Activated CD4-positive, alpha-beta T cell treated with anti-CD3 and anti-CD28 coated beads, Interleukin-2, amount 50 U/mL, for 48 hours (primary cell): ENCODE results near the gene SLC26A2.
"Not testable (repeated sequence)": the region's sequence is repeated elsewhere in the genome, so short reads cannot be mapped to it uniquely, and the experiment has no call there.

Experiments used
- DNase-seq, 2 experiments: peaks; one replicate each; pipeline ENCODE4 v3.0.0-alpha.2; 2020

The SLC26A2 gene

DNA sequence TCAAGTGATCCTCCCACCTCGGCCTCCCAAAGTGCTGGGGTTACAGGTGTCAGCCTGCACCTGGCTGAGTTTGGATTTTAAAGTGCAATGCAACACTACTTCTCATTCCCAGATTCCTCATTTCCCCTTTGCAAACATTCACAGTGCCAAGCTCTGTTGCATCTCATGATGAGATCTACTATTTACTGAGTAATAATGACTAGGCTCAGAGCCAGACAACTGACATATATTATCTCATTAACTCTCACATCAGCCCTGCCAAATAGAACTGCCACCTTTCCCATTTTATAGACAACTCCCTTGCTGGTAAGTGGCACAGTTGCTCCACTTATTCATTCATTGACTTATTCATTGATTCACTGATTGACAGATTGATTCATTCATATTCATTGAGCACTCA, 22.9 kb upstream of the SLC26A2 start:
- DNase-seq: no peak

DNA sequence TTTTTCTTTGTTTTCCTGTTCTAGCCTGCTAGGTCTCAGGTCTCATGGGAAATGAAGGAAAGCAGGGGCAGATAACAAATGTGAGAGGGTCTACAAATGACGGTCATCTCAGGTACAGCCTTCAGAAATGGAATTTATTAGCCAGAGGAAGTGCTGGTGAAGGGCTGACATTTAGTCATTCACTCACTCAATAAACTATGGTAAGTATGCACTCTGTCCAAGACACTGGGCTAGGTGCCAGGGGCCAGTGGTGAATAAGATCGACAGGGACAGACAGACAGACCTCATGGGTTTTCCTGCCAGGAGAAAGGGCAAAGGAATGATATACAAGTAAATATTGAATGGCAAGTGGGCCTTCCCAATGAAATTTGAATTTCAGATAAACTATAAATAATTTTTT, 22.3 kb upstream of the SLC26A2 start:
- no peak for DNase-seq

DNA sequence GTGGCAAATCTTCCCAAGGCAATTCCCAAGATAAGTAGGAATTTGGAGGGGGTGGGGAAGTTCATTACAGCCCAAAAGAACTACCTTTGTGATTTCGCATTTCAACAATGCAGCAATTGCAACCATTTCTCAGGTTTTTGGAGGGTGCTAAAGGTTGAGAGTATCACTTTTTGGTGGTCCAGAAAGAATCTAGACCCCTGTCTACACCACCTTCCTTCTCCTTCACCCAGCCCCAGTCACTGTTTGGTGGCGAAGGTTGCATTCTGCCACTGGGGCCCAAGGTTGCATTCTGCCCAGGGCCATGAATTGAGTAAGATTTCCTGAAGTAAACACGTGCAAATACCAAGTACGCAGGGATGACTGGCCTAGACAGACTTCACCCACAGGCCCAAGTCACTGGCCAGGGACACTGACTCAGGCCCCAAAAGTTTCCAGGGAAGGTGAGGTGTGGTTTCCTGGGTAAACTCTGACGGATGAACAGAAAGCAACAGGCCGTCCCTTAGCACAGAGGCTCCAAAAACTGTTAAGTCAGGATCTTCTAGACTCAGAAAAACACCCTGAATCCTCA, 21.7 kb upstream of the SLC26A2 start:
- peak in 1 of 2 experiments; percentile 10 for DNase-seq

DNA sequence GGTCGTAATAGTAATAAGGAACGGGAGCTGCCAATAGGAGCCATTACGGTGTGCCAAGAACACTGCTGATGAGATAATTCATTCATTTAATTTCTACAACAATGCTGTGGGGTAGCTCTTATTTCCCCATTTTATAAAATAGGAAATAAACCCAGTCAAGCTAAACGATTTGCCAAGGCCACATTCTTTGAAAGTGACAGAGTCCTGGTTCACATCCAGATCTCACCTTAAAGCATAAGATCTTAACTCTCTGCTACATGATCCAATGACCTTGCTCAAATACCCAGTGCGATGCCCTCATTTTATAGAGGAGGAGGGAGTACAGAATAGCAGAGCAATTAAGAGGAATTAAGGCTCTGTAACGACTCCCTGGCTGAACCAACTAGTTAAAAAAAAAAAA, 21.0 kb upstream of the SLC26A2 start:
- no peak for DNase-seq

DNA sequence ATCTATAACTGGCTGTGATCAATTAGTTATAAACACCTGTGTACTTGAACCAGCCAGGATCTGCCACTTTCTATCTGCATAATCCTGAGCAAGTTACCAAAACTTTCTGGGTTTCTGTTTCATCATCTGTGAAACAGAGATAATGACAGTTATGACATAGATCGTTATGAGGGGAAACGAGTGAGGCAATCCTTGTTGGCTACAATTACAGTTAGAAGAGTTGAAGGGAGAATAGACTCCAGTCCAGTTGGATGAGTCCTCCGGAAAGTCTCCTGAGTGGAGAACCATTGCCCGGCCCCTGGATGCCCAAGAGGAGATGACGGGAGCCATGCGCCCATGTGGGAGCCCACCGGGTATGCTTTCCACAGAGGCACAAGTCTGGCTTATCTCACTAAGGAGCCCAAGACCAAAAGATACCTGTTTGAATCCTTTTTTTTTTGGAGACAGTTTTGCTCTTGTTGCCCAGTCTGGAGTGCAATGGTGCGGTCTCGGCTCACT, 20.4 kb upstream of the SLC26A2 start:
- DNase-seq: no peak

DNA sequence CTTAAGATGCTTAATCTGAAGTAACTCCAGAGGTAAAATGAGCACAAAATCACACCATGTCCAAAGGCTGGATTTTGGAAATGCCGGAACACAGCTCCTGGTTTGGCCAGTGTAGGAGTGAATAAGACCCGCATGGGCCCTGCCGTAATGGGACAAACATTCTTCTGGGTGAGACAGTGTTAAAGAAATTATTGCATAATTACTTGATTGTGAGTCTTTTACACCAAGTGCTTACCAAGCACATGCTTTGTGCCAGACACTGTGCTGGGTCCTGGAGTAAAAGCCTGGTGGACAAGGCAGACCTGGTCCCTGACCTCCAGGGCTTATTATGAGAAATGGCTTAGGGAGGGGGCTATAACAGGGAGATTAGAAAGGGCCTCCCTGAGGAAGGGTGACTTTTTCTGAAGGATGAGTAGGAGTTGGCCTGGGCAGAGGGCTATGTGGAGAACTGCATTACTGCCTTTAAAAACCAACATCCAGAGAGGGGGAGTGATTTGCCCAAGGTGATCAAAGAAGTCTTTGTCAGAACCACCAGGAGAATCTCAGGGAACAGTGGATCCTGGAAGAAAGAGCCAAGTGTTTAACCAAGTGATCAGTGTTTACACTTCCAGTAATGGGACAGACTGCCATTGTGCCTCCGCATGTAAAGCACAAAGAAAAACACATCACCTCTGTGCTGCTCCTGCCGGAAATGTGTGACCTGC, 19.5 kb upstream of the SLC26A2 start:
- DNase-seq: no peak

DNA sequence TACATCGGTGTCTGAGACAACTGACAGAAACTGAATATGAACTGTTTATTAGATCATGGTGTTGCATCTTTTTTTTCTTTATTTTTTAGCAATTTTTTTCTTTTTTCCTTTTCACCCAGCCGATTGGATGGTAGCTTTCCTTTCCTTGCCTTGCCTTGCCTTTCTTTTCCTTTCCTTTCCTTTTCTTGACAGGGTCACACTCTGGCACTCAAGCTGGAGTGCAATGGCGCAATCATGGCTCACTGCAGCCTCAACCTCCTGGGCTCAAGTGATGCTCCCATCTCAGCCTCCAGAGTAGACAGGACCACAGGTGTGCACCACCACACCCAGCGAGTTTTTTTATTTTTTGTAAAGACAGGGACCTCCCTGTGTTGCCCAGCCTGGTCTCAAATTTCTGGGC, 18.8 kb upstream of the SLC26A2 start:
- no peak for DNase-seq

DNA sequence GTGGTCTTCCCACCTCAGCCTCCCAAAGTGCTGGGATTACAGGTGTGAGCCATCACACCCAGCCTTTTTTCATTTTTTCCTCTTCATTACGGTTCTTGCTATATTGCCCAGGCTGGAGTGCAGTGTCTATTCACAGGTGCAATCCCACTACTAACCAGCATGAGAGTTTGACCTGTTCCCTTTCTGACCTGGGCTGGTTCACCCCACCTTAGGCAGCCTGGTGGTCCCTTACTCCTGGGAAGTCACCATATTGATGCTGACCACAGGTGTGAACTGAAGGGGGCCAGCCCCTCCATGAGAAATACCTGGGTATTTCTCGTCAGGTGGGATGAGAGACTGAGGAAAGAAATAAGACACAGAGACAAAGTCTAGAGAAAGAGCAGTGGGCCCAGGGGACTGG, 18.4 kb upstream of the SLC26A2 start:
- no peak for DNase-seq

DNA sequence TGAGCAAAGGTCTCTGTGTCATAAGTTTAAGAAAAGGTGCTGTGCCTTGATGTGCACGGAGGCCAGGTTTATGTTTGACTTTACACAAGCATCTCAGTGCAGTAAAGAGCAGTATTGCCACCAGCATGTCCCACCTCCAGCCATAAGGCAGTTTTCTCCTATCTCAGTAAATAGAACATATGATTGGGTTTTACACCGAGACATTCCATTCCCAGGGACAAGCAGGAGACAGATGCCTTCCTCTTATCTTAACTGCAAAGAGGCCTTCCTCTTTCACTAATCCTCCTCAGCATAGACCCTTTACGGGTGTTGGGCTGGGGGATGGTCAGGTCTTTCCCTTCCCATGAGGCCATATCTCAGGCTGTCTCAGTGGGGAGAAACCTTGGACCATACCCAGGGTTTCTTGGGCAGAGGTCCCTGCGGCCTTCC, 17.8 kb upstream of the SLC26A2 start:
- DNase-seq: not testable (repeated sequence)

DNA sequence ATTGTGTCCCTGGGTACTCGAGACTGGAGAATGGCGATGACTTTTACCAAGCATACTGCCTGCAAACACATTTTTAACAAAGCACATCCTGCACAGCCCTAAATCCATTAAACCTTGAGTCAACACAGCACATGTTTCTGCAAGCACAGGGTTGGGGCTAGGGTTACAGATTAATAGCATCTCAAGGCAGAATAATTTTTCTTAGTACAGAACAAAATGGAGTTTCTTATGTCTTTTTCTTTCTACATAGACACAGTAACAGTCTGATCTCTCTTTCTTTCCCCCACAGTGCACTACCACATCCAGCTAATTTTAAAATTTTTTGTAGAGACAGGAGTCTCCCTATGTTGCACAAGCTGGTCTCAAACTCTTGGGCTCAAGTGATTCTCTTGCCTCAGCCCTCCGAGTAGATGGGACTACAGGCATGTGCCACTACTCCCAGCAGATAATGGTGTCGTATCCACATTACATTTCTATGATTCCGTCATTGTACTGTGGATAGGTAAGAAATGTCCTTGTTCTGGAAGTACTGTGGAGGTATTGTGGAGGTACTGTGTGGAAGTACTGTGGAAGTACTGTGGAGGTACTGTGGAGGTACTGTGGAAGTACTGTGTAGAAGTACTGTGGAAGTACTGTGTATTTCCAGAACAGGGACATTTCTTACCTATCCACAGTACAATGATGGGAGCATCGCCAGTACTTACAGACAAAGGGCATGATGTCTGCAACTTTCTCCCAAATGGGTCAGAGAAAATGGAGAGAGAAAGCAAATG, 17.2 kb upstream of the SLC26A2 start:
- DNase-seq: not testable (repeated sequence)

DNA sequence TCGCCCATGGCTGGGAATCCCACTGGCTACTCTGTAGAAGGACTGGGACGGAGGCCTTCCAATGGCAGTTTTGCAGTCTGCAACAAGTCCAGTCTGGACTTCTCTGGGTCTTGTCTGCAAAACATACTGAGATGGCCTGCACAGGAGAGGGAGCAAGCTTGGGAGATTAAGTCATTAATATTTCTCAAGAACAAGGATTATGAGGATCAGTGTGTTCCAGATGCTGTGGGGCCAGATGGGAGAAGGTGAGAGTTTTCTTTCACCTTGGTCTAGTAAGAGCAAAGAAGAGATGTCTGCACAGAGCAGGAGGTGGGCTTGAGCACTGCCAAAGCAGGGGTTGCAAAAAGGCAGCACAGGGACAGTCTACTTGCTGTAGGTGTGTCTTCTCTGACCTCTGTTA, 15.9 kb upstream of the SLC26A2 start, which contains the start of gene PDE6A:
TSS of gene PDE6A (minus strand) at position 128 of the 400 bp plus-strand sequence. CDS start at position 8, 120 bp downstream.
- DNase-seq: no peak

DNA sequence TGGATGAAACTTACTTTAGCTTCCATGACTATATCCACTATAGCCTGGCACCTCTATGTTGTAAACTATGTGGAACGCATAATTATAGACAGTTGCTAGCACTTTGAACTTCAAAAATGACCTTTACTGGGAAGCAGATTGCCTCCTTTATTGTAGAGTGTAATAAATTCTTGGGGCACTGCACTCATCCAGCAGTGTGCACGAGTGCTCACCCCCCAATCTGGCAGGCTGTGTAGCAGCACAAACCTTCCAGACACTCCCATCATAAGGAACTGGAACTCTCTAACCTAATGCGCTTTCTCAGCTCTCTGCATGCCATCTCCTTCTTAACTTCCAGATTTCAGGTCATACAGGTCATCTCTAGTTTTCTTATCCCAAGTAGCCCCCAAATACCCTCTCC, 14.4 kb upstream of the SLC26A2 start:
- no peak for DNase-seq

DNA sequence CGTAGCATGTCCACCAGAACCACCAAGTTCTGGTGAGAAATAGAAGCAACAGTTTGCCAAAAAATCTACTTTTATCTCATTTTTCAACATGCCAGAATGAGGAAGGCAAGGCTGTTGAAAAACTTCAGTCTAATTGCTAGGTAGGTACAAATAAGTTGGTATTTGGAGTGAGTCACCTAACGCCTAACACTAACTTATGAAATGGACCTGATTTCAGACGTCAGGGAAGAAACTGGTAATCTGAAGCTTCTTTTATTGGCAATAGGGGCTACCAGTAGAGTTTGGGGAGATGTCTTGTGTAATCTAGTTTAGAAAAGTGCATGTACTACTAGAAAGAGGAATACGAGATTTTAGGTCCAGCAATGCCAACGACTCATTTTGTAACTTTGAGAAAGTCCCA, 11.6 kb upstream of the SLC26A2 start:
- no peak for DNase-seq

DNA sequence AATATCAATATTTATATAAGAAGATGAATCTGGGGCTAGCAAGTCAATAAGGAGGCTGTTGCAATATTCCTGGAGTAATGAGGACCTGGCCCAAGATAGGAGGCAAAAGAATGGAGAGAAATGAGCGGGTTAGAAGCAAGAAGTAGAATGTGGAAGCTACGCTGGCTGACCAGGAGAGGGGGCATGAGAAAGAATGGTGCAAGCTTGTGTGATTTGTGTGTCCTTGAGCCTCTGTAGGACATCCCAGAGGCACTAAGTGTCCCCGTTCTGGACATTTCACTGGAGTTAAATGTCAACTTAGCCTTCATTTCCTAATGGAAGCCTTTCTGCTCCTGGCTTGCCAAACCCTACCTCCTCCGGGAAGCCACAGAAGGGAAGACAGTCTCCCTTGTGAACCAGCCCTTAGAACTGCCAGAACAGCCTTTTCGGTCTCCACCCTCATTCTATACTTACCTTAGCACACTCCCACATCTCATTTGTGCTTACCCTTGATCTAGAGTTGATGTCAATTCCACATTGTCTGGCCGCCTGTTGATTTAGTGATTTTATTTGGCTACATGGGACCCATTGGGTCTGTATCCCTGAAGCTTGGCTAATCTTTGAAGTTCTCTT, 9.3 kb upstream of the SLC26A2 start:
- no peak for DNase-seq

DNA sequence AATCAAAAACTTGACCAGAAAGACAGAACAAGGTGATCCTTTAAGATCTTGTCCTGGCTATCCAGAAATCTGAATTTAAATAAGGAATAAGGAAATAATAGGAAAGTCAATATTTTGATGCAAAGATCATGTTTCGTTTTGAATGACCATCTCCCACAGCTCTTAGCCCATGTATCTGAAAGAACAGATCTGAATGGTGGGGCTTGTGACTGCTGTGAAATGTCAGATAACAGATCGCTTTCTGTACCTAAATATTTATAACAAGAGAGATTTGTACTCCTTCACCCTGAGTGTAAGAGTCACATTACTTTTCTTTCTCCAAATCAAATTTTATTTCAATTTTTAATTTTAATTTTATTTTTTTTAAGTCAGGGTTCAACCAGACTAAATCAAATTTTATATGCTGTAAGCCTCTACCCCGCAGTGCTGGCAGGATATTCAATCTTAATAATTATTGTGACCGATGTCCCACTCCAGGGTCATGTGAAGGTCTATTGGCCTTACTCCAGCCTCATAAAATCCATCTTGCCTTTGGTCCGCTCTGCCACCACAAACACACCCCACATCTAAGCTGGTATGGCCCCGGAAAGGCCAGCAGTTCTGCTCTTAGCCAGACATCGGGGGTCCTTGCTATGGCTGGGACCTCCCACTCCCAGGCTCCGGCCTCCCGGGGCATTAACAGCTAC, 7.0 kb upstream of the SLC26A2 start:
- no peak for DNase-seq

DNA sequence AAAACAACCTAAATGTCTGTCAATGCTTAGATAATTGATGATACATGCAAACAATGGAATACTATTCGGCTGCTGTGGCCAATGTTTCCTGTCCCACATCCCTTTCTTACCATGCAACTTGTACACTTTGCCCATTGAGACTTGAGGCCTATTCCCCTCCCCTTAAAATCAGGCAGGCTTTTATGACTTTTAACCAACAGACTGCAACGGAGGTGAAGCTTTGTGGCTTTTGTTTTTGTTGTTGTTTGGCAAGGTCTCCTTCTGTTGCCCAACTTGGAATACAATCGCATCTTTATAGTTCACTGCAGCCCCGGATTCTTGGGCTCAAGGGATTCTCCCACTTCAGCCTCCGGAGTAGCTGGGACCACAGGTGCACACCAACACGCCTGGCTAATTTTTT, 5.8 kb upstream of the SLC26A2 start:
- no peak for DNase-seq

DNA sequence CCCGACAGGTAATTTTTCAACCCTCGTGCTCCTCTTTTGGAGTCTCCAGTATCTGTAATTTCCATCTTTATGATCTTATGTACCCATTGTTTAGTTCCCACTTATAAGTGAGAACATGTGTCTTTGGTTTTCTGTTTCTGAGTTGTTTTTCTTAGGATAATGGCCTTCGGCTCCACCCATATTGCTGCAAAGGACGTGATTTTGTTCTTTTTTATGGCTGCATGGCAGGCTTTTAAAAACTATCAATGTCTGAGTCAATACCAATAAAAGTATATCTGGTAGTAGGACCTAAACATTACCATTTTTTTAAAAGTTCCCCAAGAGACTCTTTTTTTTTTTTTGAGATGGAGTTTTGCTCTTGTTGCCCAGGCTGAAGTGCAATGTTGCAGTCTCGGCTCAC, 3.9 kb upstream of the SLC26A2 start:
- no peak for DNase-seq

DNA sequence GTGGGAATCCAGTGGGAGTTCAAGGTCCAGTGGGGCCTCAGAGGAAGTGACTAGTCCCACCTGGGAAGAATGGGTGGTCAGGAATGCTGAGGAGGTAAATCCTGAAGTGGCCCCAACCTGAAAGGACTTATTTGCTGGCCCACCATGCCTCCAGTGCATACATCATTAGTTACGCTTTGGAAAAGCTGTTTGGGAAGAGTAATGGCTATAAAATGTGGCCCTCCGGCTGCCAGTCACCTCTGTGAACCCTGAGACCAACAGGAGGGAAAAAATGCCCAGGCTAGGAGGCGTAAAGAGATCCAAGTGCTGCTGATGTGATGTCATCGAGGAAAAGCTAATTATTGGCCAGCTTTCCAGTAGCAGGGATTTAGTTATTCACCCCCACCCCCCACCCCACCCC, 2.7 kb upstream of the SLC26A2 start:
- DNase-seq: no peak

DNA sequence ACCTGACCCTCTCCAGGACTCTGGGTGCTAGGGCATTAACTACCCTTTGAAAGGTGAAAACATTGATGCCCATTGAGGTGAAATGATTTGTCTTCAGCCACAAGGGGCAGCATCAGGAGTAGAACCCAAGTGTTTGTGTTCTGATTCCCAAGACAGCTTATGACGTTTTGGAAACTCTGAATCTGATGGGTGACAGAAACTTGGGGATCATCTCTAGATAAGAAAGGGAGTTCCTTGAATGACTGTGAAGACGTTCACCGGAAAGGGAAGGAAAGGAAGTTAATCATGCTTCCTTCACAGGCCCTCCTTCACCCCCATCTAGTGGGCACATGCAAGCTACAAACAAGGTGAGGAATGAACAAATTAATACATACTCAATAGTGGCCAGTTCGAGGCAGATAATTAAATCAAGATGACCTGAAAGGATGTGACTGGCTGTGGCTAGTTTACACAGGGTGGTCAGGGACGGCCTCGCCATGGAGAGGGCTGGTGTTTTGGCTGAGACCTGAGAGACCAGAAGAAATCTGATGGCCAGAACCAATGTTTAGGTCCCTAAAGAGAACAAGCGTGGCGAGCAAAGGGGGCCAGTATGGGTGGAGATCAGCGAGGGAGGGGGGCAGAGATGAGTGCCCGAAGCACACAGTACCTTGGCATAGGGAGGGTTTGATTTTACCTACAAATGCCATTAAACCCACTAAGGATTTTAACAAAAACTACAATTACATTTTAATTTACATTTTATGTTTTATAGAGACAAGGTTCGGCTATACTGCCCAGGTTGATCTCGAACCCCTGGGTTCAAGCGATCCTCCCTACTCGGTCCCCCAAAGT, 937 bp upstream of the SLC26A2 start:
- DNase-seq: peak; percentile 39 to 55

DNA sequence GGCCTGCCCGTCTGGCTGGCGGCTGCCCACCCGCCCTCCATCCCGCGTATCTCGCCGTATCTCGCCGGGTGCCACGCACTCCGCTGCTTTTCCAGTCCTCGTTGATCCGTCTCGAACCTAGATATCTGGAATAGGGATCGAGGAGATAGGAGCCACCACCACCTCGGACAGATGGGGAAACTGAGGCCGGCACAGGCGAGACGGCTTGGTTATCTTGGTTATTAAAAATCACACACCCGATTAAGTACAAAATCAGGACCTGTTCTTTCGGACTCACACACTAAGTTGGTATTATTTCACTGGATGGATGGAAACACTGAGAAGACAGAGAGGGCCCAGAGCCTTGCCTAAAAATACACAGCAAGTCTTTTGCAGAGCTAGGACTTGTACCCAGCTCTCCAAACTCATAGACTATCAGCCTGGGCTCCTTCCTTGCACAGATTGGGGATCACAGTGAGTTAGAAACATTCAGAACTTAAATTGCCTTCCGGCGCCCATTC, 678 bp downstream of the SLC26A2 start:
- DNase-seq: no peak

DNA sequence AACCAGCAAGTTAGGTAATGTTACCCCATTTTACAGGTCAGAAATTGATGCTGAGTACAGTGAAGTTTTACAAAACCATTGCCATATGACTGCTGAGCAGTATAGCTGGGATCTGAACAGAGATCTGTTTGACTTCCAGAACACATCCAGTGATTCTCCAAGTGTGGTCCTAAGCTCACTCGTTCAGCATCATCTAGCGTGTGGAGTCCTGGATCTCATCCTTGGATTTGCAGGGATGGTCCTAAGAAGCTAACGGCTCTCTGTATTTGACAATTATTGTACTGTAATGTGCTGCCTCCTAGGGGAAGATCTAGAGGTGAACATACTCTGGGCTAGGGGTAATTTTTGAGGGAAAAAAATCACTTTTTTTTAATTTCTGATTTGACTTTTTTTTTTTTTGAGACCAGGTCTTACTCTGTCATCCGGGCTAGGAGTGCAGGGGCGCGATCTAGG, 1.4 kb downstream of the SLC26A2 start:
- DNase-seq: no peak
